HG03045 (cell line): Measurements from ENCODE around the gene SLC19A1.
"Not testable (repeated sequence)": the region's sequence is repeated elsewhere in the genome, so short reads cannot be mapped to it uniquely, and the experiment has no call there.

Experiments
- ATAC-seq: cut with Tn5 transposase; IDR thresholded peaks from one replicate; pipeline ENCODE4 v1.9.1; 2021; ENCODE audit warnings: mild to moderate bottlenecking, moderate library complexity; ENCODE audit not compliant: unreplicated experiment

Gene SLC19A1

DNA sequence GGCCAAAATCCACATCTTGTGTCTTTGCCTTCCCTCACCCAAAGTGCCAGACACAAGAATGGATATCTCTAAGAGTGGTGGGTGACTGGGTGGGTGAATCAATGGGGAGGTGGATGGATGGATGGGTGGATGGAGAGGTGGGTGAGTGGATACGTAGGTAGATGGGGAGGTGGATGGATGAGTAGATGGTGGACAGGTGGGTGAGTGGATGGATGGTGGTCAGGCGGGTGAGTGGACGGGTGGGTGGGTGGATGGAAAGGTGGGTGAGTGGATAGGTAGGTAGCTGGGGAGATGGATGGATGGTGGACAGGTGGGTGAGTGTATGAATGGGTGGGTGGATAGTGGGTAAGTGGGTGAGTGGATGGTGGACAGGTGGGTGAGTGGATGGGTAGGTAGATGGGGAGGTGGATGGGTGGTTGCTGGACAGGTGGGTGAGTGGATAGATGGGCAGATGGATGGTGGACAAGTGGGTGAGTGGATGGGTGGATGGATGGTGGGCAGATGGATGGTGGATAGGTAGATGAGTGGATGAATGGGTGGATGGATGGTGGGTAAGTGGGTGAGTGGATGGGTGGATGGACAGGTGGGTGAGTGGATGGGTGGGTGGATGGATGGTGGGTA, 34.2 kb downstream of the SLC19A1 start:
- no peak for ATAC-seq

DNA sequence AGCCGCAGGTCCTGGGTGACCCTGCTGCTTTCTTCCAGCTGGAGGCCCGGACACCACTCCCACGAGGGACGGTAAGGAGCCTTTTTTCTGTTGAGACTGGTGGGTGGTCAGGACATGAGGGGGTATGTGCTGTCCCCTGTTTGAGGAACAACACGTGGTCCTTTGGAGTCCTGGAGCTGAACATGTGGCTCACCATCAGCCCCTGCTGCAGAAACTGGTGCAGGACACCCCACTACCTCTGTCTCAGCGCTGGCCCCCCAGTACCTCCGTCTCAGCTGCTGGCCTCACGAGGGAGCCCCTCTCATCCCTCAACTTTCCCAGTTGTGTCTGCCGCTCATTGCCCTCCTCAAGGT, 34.7 kb downstream of the SLC19A1 start:
- no peak for ATAC-seq

DNA sequence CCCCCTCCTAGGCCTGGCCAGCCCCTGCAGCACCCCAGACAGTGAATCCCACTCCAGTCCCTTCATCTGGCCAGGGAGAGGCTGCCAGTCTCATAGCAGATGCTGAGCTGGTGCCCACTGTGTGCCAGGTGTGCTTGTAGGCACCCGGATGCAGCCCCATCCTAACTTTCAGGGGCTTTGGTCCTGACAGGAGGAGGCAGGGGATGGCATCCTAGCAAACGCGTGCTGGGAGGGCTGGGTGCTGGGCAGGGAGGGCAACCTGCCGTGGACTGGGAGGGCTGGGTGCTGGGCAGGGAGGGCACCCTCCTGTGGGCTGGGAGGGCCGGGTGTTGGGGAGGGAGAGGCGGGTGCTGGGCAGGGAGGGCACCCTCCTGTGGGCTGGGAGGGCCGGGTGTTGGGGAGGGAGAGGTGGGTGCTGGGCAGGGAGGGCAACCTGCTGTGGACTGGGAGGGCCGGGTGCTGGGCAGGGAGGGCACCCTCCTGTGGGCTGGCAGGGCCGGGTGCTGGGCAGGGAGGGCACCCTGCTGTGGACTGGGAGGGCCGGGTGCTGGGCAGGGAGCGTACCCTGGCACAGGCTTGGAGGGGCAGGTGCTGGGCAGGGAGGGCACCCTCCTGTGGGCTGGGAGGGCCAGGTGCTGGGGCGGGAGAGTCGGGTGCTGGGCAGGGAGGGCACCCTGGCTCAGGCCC, 35.3 kb downstream of the SLC19A1 start:
- ATAC-seq, result no peak

DNA sequence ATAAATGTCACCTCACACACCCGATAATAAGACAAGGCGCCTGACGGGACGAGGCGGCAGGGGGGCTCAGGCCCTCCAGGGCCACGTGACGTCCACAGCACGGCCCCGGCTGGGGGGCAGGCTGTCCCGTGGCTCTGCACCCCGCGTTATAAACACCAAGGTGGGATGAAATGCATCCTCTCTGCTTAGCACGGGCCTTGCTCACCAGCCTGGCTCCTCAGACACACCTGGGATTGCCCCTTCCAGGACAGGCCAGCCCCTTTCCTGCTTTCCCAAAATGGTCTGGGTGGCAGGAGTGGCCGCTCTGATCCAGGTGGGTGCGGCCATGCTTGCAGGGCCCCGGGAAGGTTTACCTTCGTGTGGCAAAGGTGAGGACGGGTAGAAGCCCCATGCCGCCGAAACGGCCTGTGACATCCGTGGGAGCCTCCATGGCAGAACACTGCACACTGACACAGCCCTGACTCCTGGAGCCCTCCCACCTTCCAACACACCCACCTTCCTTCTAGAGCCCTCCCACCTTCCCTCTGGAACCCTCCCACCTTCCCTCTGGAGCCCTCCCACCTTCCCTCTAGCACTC, 35.9 kb downstream of the SLC19A1 start:
- ATAC-seq, result no peak

DNA sequence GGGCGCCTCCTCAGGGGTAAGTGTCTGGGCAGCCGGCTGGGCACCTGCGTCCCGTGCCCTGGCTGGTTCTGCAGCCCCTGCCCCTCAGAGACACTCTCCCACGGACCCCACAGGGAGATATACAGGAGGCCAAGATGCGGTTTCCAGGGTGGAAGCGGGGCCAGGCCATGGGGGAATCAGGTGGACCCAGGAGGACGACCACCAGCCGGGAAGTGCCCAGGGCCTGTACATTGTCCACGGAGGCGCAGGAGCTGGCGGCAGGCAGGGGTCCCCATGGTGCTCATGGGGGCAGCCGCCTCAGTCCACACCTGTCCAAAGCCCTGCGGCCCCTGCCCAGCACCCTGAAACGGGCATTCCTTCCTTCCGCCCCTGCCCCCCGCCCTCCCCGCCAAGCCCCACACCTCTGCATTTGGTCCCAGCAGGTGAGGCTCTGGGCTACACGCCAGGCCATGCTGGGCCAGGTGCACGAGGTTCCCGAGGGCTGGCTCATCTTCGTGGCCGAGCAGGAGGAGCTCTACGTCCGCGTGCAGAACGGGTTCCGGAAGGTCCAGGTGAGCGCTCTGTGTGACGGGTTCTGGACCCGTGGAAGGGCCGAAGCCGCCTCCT, 36.7 kb downstream of the SLC19A1 start:
- no peak for ATAC-seq

DNA sequence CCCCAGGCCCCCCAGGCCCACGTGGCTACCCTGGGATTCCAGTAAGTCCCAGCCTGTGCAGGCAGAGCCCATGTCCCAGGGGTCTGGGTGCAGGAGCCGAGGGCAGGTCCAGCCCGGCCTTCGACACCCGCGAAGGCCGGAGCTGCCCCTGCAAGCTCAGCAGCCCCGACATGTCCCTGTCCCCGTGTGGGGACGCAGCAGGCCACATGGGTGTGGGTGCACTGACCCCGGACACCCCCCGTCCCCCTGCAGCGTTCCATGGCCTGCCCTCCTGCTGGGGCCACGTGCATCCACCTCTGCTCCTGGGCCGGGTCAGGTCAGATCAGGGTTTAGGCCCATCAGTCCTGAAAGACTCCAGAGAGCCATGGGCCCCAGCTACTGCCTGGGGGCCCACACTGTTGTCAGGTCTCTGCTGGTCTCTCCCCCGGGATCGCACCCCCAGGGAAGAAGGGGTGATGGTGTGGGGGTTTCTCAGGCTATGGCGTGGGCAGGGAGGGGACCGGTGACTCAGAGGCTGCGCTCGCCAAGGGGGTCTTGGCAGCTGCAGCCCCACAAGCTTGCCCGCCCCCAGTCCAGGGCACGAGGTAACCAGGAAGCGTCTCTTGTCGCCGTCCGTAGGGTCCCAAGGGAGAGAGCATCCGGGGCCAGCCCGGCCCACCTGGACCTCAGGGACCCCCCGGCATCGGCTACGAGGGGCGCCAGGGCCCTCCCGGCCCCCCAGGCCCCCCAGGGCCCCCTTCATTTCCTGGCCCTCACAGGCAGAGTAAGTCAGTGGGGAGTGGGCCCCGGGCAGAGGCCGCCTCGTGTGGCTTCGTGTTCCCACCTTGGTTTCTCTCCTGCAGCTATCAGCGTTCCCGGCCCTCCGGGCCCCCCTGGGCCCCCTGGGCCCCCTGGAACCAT, 37.5 kb downstream of the SLC19A1 start:
- no peak for ATAC-seq

DNA sequence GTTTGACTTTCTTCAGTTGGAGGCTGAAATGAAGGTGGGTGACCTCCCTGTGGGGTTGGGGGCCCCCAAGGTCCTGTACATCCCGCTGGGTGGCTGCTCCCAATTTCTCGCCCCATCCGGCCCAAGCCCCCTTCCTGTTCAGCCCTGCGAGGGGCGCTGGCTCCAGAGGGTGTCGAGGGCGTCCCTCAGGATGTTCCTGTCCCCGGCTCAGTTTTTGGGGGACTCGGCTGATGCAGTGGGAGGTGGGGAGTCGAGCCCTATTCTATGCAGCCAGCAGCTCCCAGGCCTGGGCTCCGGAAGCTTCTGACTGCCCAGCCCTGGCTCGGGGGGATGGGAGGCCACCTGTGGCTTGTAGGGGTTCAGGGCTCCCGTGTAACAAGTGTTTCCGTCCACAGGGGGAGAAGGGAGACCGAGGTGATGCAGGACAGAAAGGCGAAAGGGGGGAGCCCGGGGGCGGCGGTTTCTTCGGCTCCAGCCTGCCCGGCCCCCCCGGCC, 38.2 kb downstream of the SLC19A1 start:
- ATAC-seq, result no peak

DNA sequence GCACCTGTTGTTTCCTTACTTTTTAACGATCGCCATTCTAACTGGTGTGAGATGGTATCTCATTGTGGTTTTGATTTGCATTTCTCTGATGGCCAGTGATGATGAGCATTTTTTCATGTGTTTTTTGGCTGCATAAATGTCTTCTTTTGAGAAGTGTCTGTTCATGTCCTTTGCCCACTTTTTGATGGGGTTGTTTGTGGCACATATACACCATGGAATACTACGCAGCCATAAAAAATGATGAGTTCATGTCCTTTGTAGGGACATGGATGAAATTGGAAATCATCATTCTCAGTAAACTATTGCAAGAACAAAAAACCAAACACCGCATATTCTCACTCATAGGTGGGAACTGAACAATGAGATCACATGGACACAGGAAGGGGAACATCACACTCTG, 39.0 kb downstream of the SLC19A1 start:
- ATAC-seq, result not testable (repeated sequence)

DNA sequence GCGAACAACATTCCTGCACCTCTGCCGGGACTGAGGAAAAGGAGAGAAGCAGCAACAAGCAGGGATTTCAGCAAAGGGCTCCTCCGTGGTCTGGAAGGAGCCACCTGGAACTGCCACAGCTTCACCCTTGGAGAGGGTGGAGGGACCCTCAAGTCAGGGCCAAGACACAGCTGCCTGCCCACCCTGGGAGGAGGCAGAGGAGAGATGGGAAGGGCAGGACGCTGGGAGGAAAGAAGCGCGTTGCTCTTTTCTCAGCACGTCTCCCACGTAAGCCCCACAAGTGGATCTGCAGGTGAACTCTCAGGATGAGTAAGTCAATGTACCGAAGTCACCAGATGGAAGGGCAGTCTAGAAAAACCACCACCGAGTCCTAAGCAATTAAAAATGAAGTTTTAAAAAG, 39.6 kb downstream of the SLC19A1 start:
- no peak for ATAC-seq

DNA sequence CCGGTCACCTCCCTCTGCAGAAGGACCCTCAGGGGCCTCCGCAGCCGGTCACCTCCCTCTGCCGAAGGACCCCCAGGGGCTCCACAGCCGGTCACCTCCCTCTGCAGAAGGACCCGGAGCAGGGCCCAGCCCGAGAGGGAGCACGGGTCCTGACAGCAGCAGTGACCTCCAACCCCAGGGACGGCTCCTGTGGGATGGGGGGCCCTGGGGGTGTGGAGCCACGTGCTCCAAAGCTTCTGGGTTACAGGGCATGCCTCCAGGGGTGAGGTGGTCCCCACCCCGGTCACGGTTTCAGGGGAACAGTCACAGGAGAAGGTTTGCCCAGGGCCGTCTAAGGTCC, 40.3 kb downstream of the SLC19A1 start:
- ATAC-seq, result no peak

DNA sequence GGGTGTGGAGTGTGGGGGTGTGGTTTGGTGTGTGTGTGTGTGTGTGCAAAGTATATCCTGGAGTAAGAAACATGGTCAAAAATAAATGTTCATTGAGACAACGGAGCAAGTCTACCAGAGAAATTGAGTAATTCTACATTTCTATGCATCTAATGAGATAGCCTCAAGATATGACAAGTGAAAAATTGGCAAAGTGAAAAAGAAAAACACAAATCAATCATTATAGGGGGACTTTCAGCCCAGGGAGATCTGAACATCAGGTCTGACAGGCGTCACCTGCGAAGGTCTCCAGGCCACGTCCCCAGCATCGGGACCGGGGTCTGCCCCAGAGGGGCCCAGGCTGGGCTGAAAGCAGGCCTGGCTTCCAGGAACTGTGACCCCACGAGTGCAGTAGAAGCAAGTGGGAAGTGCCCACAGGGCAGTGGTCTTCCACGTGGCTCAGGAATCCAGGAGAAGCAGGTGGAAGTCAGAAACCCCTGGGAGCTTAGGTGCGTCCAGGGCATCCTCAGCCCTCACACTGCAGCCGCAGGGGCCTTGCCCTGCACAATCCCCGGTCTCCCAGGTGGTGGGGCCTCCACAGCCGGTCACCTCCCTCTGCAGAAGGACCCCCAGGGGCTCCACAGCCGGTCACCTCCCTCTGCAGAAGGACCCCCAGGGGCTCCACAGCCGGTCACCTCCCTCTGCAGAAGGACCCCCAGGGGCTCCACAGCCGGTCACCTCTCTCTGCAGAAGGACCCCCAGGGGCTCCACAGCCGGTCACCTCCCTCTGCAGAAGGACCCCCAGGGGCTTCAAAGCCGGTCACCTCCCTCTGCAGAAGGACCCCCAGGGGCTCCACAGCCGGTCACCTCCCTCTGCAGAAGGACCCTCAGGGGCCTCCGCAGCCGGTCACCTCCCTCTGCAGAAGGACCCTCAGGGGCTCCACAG, 40.9 kb downstream of the SLC19A1 start:
- ATAC-seq, result not testable (repeated sequence)

DNA sequence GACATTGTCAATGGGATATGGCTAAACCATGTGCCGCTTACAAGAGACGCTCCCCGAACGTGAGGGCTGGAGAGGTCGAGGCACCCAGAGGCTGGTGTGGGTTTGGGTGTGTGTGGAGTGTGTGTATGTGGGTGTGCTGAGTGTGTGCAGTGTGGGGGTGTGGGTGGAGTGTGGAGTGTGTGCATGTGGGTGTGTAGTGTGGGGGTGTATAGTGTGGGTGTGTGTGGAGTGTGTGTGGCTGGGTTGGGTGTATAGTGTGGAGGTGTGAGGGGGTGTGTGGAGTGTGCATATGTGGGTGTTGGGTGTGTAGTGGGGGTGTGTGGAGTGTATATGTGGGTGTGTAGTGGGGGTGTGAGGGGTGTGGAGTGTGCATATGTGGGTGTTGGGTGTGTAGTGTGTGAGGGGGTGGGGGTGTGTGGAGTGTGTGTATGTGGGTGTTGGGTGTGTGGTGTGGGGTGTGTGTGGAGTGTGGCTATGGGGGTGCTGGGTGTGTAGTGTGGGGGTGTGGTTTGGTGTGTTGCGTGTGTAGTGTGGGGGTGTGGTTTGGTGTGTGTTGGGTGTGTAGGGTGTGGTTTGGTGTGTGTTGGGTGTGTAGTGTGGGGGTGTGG, 42.2 kb downstream of the SLC19A1 start:
- ATAC-seq, result no peak

DNA sequence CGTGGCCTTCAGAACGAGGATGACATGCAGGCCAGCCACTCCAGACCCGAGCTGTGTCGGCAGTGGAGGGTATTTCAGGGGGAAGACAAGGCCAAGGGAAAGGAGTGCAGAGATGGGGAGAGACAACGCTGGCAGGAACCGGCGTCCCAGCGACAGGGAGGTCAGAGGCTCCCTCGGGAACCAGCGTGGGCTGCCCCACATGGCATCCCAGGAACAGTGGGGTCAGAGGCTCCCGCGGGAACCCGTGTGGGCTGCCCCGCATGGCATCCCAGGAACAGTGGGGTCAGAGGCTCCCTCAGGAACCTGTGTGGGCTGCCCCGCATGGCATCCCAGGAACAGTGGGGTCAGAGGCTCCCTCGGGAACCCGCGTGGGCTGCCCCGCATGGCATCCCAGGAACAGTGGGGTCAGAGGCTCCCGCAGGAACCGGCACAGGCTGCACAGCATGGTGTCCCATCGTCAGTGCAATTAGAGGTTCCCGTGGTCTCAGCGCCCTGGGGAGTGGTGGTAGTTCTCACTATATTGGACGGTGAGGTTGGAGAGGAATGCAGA, 43.0 kb downstream of the SLC19A1 start:
- ATAC-seq, result no peak

DNA sequence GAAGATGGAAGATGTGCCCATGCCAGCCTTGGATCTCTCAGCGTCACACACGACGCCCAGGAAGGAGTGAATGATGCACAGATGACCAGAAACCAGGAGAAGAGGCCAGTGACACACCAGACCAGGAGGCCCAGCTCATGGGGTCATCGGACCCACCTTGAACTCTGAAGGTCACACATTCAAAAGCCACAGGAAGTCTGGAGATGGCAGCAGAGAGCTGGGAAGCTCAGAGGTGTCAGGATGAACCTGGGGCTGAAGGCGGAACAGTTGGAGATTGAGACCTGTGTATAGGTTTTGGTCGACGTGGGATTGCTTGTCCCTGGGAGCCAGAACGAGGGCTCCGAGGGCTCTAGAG, 43.6 kb downstream of the SLC19A1 start:
- no peak for ATAC-seq

DNA sequence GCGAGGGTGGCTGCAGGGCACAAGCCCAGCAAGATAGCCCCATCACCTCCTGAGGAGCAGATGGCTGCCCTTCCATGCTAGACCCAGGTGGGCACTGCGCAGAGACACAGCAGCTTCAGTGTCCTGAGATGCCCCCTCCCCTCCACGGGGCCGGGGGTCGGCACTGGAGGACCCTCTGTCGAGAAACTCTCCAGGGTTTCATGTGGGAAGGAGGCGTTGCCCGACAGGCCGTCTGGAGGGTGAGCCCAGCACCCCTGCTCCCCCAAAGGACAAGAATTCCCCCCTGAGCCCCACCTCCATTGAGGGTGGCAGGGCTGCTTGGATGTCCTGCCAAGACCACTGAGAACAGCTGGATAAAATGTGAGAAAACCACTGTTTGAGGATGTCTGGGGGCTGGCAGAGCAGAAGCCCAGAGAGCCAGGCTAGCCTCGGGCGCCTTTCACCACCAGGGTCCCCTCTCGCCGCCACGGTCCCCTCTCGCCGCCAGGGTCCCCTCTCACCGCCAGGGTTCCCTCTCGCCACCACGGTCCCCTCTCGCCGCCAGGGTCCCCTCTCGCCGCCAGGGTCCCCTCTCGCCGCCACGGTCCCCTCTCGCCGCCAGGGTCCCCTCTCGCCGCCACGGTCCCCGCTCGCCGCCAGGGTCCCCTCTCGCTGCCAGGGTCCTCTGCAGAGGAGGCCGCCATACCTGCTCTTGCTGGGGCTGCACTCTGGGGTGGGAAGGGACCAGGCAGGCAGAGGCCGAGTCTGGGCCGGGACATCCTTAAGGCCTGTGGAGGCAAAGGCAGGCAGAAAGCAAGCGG, 44.2 kb downstream of the SLC19A1 start:
- ATAC-seq, result no peak

DNA sequence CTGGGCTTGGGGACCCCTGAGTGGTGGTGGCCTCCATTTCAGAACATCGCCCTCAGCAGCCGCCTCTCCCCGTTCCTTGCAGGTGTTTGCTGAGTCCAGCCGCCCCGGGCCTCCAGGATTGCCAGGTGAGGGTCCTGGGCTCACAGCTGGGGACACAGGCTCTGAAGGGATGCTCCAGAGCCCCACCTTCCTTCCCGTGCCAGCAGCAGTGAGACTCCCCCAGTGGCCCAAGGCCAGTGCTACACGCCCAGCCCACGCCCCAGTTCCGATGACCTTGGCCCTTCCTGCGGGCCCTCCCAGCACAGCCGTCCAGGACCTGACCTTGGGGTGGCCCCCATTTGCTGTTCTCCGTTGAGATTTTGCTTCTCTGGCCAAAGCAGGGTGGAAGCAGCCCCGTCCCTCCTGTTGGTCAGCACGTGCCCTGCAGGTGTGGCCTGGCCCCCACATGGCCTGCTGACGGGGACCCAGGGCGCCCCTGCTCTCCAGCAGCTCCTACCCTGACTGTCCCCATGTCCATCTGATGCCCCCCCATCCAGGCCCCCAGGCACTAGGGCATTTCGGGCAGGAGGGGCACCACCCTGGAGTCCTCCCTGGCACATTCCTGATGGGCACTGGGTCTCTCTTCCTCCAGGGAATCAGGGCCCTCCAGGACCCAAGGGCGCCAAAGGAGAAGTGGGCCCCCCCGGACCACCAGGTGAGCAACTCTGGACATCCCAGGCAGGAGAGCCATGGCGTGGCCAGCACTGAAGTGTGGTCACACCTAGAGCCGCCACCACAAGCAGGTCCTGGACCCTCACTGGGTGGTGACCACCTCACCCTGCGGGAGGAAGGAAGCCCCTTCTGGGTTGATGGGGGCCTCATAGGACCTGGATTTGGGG, 45.0 kb downstream of the SLC19A1 start:
- ATAC-seq, result no peak

DNA sequence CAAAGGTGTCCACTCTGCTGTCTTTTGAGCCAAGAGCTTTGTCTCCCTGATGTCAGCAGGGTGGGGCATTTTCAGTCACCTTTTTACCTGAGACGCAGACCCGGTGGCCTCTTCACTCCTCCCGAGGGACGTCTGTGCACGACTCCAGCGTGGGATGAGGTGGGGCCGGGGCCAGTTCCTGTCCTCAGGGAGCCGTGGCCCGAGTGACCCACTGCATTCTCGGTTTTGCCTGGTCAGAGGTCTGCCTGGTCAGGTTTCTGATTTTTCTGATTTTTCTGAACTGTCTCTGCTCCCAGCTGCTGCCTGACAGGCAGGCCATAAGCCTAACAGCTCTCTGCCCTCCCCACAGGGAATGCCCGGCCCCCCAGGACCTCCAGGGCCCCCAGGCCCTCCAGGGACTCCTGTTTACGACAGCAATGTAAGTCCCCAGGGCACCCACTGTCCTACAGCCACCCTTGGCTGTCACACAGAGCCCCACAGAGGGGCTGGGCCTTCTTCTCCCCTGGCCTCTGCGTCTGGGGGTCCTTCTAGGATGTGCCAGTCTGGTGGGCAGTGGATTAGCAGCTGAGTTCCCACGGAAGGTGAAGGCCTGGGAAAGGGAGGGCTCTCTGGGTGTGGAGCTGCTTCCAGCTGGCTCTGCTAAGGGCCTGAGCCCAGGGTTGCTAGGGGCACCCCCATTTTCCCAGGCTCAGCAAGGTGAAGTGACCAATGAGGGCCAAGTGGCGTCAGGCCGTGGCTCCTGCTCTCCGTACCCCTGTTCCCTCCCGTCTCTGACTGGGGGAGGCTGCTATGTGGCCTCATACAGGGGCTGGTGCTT, 45.9 kb downstream of the SLC19A1 start:
- no peak for ATAC-seq
